ENCODE results near the gene WDR27.
"Not testable (repeated sequence)": the region's sequence is repeated elsewhere in the genome, so short reads cannot be mapped to it uniquely, and the experiment has no call there.

The WDR27 gene

DNA sequence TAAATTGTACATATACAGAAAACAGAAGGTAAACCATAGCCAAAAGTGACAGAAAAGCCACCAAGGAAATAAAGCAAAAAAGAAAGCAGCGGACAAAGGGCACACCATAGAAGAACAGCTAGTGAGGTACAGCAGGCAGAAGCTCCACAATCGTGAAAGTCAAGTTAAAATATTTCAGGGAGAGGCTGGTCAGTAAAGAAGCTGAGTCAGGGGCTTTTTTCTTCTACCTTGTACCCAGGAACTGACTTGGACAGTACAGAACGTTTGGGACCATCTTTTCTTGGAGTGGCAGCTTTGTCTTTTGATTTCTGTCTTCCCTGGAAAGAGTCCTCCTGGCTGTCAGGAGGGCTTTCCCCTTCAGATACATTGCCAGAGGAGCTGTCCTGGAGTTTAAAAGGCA is 8.2 kb upstream of the WDR27 start:
- DNase-seq (ENCODE audit: low read depth in 1 of 2, low spot score in 1 of 2) = no peak

DNA sequence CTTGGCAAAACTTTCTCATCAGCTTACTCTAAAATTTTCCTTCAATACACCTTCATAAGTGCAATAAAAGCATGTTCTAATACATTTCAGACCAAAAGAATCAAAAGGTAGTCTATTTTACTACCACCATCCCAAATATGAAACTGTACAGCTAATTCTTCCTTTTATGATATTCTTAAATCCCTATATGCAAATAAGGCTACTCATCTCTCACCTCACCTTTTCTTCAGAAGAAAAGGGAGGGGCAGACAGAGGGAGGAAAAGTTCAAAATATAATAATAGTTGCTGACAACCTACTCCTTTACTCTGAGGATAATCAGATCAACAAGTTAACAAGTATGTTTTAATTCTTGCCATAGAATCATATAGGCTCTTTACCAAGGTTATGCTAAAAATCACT is 7.5 kb upstream of the WDR27 start:
- DNase-seq (ENCODE audit: low read depth in 1 of 2, low spot score in 1 of 2) = no peak

DNA sequence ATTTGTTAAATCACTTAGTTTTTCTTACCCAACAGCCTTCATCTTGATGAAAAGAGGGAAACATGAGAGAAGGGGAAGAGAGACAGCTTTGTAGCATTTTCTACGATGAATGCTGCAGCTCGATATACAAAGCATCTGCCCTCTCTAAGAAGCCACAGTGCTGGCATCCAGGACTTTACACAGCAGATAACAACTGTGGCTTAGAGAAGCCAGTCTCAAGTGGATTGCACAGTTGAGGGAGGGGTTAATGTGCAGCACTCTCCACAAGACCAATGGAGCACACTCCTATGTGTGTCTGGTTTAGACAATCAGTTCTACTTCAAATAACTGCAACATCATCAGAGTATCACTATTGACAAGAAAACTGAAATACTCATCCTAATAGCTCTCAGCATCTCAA is 5.9 kb upstream of the WDR27 start:
- no peak for DNase-seq (ENCODE audit: low read depth in 1 of 2, low spot score in 1 of 2)

DNA sequence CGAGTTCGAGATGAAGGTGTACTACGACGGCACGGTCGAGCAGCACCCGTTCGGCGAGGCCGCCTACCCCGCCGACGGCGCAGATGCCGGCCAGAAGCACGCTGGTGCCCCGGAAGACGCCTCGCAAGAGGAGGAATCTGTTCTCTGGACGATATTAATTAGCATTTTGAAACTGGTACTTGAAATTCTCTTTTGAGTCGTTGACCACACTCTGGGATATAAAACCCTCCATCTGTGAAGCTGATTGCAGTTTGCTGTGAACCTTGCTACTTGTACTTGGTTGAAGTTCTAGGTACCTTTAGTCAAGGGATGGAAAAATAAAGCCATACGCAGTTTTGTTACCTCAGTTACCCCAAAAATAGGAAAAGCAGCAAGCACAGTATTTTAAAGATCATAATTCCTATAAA is 1.0 kb upstream of the WDR27 start:
- no peak for DNase-seq (ENCODE audit: low read depth in 1 of 2, low spot score in 1 of 2)

DNA sequence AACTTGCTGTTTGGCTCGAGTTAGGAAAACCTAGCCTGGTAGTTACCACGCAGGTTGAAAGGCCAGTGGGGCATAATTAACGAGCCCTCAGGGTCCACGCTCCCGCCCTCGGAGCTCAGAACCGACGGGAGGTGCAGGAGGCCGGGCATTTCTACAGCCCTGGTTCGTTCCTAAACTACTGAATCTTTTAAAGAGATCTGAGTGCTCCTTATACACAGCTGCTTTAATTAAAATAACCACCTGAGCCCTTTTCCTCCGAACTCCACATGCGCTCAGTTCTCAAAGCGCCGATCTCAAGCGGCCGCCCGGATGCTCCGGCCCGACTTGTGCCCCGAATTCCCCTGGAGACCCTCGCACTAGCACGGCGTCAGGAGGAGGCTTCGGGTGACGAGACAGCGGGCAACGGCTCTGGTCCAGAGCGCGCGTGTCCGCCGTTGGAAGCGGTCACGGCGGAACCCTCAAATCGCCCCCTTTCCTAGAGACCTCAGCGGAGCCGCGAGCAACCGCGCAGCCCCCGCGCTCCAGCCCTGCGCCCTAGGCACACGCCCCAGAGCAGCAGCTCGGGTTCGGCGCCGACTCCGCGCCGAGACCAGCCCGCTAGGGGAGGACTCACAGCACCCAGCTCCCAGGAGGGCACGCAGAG is 397 bp downstream of the WDR27 start:
- DNase-seq (ENCODE audit: low read depth in 1 of 2, low spot score in 1 of 2) = no peak

DNA sequence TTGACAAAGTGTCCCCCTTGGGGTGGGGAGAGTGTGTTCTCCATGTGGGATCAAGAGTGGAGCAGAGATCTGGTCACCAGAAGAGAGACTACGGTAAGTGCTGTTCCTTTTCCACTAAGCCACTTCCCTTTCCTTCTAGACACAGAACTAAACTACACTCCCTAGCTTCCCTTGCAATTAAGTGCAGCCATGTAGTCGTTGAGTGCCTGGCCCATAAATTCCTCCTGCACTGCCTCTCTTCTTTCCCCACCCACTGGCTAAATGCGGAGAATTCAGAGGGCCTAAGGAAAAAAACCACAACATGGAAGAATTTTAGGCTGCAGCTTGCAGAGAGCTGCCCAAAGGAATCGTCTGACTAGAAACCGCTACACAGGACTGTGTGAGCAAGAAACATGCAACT is 1.5 kb downstream of the WDR27 start:
- no peak for DNase-seq (ENCODE audit: low read depth in 1 of 2, low spot score in 1 of 2)

DNA sequence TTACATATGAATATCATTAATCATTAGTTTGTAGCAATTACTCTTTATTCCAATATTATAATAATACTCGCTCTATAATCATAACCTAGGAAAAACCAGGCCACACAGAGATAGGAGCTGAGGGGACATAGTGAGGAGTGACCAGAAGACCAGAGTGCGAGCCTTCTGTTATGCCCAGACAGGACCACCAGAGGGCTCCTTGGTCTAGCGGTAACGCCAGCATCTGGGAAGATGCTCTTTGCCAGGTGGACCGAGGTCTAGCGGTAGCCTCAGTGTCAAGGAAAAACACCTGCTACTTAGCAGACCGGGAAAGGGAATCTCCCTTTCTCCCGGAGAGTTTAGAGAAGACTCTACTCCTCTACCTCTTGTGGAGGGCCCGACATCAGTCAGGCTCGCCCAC is 4.7 kb downstream of the WDR27 start:
- not testable (repeated sequence) for DNase-seq (ENCODE audit: low read depth in 1 of 2, low spot score in 1 of 2)

DNA sequence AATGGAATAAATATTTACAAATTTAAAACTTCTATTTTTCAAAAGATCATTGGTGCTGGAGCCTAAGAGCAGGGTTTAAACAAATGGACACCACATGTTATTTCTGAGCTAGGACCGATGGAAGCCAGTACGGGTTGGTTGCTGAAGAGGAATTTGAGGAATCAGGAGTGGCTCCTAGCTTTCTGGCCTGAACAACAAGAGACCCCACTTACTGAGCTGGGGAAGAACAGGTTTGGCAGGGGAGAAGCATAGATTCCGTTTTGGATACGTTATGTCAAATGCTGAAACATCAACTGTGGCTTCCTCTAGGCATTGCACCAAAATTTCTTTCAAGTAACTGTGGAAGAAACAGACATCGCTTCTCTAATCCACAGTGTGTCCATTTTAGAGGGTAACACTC is 6.7 kb downstream of the WDR27 start:
- no peak for DNase-seq (ENCODE audit: low read depth in 1 of 2, low spot score in 1 of 2)

DNA sequence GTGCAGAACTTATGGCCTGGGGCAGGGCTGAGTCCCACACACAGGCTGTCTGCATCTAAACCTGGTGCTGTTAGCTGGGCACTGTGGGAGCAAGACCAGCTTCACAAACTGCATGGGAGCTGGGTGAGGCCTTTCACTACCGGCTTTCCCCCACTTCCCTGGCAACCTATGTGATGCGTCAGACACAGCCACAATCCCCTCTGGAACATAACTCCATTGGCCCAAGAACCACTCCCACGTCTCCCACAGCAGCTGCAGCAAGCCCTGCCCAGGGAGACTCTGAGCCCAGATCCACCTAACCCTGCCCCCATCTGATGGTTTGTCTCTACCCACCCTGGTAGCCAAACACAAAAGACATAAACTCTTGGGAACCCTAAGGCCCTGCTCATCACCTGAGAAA is 9.3 kb downstream of the WDR27 start:
- no peak for DNase-seq (ENCODE audit: low read depth in 1 of 2, low spot score in 1 of 2)

DNA sequence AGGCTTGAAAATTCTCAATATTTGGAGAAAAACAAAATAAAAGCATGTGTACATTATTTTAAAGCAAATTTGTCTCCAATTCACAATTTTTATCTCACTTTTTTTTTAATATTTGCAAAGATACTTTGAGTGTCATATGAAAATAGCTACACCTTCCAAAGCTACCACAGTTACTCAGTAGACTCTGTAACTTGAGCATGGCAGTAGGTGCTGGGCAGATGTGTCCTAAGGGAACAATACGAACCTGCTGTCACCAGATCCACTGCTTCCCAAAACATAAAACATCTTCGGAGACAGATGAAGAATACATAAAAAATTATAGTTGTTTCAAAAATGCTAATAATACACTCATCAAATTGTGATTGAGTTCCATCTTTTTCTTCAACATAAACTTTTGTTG is 10.6 kb downstream of the WDR27 start:
- DNase-seq (ENCODE audit: low read depth in 1 of 2, low spot score in 1 of 2) = no peak

DNA sequence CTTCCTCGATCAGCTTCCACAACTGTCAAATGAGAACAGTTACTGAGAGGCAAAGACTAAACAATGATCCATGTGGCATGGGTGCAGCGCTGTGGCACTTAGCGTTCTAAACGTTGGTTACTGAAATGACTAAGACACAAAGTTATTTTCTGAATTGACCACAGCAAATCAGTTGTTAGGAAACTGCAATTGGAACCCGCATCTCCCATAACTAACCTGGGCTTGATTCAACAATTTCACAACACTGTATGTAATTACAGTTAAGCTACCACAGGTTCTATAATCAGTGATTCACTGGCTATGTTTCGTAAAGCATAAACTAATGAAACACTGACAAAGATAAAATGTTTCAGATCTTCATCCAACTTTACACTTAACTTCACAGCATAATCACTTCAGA is 12.5 kb downstream of the WDR27 start:
- no peak for DNase-seq (ENCODE audit: low read depth in 1 of 2, low spot score in 1 of 2)

DNA sequence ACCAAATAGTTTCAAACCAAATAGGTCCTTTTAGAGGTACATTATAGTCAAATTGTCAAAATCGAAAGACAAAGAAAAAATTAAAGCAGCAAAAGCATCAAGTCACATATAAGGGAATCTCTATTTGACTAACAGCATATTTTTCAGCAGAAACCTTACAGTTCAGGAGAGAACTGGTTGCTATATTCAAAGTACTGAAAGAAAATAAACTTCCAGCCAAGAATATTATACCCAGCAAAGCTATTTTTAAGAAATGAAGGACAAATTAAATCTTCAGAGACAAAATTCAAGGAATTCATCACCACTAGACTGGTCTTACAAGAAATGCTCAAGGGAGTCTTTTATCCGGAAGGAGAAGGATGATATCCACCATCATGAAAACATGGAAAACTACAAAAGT is 16.0 kb downstream of the WDR27 start:
- no peak for DNase-seq (ENCODE audit: low read depth in 1 of 2, low spot score in 1 of 2)

DNA sequence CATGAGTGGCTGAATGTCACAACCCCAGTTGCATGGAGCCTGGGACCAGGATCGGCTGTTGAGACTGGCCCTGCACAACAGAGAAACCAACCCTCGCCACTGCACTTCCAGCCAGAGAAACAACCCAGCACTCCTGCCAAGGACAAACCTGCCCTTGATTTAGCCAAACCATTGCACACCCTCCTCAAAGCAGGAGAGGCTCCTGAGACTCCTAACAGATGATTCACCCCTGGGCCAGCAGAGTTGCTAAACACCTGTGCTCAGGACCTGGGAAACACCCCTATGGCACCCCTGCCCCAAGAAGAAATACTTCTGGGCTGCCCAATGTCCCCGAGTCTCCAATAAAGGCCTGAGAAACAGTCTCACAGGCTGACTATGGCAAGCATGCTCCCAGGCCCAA is 17.8 kb downstream of the WDR27 start:
- DNase-seq (ENCODE audit: low read depth in 1 of 2, low spot score in 1 of 2) = no peak

DNA sequence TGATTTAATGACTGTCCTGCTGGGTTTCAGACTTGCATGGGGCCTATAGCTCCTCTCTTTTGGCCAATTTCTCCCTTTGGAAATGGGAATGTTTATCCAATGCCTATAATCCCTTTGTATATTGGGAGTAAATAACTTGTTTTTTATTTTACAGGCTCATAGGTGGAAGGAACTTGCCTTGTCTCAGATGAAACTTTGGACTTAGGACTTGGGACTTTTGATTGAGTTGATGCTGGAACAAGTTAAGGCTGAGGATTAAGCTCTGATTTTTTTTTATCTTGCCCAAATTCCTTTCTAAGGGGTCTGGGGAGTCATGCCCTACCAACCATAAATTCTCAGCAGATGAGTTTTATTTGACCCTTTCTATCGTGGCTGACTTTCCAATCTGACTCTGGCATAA is 23.5 kb downstream of the WDR27 start:
- DNase-seq (ENCODE audit: low read depth in 1 of 2, low spot score in 1 of 2) = no peak

DNA sequence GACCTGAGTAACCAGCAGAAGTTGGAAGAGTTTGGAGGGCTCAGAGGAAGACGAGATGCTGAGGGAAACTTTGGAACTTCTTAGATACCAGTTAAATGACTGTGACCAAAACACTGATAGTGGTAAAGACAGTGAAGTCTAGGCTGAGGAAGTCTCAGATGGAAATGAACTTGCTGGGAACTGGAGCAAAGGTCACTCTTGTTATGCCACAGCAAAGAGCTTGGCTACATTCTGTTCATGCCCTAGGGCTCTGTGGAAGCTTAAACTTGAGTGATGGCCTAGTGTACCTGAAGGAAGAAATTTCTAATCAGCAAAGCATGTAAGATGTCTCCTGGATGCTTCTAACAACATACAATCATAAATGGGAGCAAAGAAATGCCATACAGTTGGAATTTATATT is 24.7 kb downstream of the WDR27 start:
- no peak for DNase-seq (ENCODE audit: low read depth in 1 of 2, low spot score in 1 of 2)

DNA sequence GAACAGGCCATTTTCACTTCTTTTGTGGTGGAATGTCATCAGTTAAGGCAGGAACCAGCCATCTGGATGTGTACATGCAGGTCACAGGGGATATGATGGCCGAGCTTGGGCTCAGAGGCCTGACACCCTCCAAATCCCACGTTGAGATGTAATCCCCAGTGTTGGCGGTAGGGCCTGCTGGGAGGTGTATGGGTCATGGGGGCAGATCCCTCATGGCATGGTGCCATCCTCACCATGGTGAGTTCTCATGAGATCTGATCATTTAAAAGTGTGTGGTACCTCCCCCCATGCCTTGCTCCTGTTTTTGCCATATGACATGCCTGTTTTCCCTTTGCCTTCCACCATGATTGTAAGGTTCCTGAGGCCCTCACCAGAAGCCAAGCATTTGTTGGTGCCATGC is 26.8 kb downstream of the WDR27 start:
- no peak for DNase-seq (ENCODE audit: low read depth in 1 of 2, low spot score in 1 of 2)

DNA sequence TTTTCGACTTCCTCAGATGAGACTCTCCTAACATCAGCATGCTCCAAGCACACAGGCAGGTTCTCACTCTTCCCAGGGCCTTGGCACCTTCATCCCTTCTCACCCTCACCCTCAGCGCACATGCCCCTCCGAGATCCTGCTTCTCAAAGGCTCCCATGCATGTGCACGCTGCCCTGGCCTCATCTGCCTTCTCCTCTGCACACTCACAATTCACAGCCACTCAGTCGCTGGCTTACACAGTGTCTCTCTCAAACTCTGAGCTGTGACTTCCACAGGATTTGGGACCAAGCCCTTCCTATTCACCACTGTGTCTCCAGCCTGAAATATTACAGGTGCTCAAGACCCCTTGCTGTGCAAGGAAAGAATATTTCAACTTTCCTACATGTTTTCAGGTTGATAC is 30.3 kb downstream of the WDR27 start:
- no peak for DNase-seq (ENCODE audit: low read depth in 1 of 2, low spot score in 1 of 2)

DNA sequence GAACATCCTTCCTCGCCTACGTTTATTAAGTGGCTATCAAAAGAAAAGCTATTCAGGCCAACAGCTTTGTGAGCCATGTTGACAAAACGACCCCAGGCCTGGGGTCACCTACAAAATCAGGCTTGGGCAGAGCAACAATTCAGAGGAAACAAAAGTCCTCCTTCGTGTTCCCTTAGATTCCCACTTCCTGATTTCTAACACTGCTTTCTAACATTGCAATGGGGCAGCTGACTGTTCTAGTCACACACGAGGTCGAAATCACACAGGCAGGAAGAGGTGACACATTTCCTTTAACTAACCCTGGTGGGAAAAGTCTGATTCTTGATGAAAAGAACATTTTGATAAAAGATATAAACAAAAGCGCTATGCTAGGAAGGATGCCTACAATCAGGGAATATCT is 31.9 kb downstream of the WDR27 start:
- DNase-seq (ENCODE audit: low read depth in 1 of 2, low spot score in 1 of 2) = no peak

DNA sequence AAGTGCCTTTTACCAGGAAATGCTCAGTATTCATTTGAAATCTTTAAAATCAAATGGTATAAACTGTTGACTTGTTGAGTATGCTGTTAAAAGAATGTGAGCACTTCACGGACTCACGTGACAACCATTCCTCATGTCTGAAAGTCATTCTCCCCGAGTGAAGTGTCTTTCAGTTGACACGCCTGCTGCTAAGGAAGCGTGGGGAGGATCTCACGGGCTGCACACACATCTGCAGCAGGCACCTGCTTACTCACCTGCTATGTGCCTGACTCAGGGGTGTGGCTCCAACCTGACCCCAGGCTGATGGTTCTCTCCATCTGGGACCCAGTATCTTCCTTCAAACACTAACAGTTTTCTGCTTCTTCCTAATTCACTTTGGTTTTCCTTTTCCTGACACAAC is 32.7 kb downstream of the WDR27 start:
- DNase-seq (ENCODE audit: low read depth in 1 of 2, low spot score in 1 of 2) = no peak

DNA sequence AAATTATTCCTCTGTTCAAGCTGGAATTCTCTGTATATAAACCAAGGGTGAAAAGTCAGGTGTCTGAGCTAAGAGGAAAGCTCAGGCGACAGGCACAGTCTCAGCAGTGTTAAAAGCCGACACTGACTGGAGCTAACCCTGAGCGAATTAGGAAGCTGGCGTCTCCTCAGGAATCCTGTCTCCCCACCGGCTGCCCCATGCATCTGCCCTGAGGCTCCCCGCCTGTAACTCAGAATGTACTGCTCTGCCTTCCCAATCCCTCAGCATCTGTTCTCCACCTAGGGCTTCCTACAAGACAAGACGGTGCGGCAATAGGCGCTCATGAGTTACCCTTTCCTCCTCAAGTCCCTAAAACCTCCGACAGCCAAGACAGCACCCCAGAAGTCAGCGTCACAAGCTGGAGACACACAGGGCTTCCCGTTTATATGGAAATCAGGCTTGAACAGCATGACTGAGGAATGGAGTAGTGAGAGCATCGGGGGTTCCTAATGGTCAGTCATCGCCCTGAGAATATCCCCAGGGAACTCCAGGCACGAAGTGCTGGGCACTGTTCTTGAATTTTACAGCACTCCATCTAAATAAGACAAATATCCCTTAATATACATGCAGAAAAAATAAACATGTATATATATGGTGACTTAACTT is 33.5 kb downstream of the WDR27 start:
- no peak for DNase-seq (ENCODE audit: low read depth in 1 of 2, low spot score in 1 of 2)

DNA sequence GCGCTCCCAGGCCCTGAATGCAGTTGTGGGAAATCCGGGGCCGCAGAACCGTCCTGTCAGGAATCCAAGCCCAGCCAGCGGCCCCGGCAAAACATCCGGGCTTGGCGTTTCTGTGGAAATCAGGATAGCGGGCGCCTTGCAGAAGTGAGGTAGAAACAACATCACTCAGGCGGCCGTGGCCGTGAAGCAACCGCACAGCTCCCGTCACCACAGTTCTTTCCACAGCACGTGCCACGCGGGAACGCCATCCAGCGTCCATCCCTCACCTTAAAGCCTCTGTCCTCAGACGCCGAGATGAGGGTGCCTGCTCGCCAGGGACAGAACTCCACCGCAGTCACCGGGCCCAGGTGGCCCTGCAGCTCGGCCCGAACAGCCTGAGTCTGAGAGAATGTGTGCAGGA is 34.1 kb downstream of the WDR27 start:
- DNase-seq (ENCODE audit: low read depth in 1 of 2, low spot score in 1 of 2) = no peak

DNA sequence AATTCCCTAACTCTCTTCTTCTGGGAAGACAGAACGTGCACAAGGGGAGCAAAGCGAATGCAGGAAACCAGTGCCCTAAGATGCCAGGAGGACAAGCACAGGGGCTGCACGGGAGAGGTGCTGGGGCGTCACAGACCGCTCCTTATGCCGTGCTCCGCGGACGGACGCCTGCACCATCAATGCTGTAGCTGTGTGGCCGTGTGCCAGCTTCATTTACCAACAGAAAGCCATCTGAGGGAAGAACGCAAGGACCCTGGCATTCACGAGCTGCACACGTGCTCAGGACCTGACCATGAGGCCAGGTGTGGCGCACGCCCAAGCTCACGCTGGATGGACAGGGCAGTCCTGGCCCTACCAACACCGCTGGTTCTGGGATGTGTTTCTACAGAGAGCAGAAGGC is 35.4 kb downstream of the WDR27 start:
- DNase-seq (ENCODE audit: low read depth in 1 of 2, low spot score in 1 of 2) = no peak

DNA sequence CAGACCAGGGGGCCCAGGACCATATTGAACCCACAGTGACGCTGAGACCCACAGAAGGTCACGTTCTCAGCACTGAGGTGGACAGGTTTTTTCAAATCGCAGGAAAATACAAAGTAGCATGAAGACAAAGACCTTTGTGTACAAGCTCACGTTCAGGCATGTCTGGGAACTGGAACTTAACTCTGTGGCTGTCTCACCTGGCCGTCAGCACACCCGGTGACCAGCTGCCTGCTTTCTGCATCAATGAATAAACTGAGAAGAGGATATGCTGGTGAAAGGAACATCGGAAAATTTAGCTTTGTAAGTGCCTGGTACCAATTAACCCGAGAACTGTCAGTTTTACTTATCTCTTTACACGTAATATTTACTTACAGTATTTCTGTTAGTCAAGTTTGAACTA is 36.5 kb downstream of the WDR27 start:
- DNase-seq (ENCODE audit: low read depth in 1 of 2, low spot score in 1 of 2) = no peak
